ENCODE measurements around the gene ACOT11. TPM values are rescaled to one million over a fixed set of nuclear protein-coding genes. Genes with fewer than 3 reads are reported as not detected.
"Not testable (repeated sequence)": the region's sequence is repeated elsewhere in the genome, so short reads cannot be mapped to it uniquely, and the experiment has no call there.

The ACOT11 gene
- total RNA-seq, 1 donor from 2014 or later: 1.0 TPM

DNA sequence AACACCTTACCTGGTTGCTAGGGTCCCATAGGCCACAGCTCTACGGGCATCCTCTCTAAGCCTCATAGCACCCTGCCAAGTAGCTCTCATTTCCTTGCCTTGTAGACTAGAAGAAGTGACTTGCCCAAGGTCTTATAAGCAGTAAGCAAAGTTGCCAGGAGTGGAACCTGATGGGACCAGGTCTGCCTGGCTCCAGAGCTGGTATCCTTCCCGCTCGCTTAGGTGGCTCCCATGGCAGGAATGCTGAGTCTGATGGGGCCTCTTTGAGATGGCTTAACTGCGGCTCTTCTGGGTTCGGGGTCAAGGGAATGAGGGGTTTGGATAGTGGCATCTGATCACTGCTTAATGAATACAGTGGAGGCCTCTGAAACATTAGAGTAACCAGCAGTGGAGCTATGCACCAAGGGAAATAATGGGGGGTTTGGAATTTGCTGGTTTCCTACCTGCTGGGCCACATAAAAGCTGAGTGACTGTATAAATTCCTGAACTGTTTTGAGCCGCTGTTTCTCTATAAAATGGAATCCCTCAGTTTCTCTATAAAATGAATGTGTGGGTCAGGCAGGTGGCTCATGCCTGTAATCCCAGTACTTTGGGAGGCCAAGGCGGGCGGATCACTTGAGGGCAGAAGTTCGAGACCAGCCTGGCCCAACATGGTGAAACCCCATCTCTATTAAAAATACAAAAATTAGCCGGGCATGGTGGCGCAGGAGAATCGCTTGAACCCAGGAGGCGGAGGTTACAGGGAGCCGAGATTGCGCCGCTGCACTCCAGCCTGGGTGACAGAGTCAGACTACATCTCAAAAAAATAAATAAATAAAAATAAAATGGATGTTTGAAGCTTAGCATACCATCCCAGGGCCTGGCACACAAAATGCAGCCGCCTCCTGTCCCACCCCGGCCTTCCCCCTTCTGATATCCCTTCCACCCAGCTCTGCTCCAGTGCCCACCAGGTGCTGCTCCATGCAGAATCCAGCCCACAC lies 62.9 kb downstream of the ACOT11 start:
- DNase-seq: no peak

- no peak for DNase-seq
These were observed 63.6 kb downstream of the ACOT11 start for GRCh38 chr1:54611621-54612020.

GRCh38 chr1:54614024-54614423 lies 66.0 kb downstream of the ACOT11 start:
- DNase-seq: no peak

DNA sequence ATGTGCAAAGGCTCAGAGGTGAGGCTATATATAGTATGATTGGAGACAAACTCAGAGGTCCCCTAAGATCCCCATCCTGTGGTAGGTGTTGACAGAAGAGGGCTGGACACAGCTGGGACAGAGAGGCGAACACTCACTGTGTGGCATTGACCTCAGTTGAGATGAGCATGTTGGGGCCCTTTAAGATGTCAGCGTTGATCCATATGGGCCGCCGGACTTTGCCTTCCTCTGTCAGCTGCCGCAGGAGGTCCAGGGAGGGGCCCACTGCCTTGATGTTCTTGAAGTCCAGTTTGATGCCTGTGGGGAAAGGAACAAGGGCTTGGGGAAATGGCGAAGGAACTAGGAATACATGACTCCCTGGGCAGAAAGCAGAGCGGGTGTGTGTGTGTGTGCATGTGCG lies 66.5 kb downstream of the ACOT11 start:
- no peak for DNase-seq

DNA sequence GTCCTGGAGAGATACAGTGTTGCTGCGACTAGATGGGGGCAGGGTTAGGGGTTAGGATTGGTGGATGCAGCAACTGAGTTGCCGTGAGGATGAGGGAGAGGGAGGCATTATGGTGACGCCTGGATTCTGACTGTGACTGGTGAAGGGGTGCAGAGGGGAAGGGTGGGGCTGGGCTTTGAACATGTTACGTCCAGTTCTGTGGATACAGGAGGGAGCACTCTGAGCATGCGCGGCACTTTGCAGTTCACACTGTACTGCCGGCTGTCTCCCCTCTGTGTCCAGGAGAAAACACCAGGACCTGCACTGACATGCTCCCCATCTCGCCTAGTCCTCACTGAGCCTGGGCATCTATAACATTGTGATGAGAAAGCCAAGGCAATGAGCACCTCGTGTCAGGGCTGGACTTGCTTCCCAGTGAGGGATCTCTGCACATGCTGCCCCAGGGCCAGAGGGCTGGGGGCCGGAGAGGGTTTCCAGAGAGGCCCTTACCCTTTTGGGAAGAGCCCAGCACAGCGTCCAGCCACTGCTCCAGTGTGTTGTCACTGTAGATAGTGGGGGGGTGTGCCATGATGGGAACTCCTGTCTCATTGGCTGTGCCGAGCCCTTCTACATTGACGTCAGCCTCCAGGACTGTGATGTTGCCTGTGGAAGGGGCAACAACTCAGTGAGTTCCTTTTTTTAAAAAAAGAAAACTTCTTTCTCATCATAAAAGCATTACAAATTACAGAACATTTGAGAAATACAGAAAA lies 67.7 kb downstream of the ACOT11 start:
- no peak for DNase-seq

GRCh38 chr1:54619749-54620148 lies 71.7 kb downstream of the ACOT11 start:
- DNase-seq: no peak

- DNase-seq: no peak
These were observed 75.4 kb downstream of the ACOT11 start, which contains the start of gene FAM151A for GRCh38 chr1:54623216-54624007. Gene FAM151A, minus strand, starts transcription at chr1:54623525. Its CDS starts 130 bp downstream, at chr1:54623395.

GRCh38 chr1:54624466-54625464 lies 76.7 kb downstream of the ACOT11 start:
- no peak for DNase-seq

DNA sequence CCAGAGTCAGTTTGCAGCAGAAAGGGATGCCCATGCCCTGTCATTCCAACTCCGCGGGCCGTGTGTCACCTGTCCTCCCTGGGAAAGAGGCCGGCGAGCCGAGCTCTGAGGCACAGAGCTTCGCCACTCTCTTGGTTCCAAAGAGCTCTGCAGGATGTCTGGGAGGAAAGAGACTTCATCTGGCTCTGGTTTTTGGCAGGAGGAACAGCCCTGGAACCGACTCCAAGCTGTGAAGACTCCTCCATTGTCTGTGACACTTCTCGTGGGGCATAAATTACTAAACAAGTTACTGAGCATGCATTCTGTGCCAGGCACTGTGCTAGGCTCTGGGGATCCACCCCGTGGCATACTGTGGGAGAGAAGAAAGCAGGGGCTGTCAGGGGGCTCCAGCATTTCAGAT lies 79.2 kb downstream of the ACOT11 start:
- DNase-seq: no peak

- DNase-seq: not testable (repeated sequence)
These were observed 87.8 kb downstream of the ACOT11 start for GRCh38 chr1:54635804-54636203.

DNA sequence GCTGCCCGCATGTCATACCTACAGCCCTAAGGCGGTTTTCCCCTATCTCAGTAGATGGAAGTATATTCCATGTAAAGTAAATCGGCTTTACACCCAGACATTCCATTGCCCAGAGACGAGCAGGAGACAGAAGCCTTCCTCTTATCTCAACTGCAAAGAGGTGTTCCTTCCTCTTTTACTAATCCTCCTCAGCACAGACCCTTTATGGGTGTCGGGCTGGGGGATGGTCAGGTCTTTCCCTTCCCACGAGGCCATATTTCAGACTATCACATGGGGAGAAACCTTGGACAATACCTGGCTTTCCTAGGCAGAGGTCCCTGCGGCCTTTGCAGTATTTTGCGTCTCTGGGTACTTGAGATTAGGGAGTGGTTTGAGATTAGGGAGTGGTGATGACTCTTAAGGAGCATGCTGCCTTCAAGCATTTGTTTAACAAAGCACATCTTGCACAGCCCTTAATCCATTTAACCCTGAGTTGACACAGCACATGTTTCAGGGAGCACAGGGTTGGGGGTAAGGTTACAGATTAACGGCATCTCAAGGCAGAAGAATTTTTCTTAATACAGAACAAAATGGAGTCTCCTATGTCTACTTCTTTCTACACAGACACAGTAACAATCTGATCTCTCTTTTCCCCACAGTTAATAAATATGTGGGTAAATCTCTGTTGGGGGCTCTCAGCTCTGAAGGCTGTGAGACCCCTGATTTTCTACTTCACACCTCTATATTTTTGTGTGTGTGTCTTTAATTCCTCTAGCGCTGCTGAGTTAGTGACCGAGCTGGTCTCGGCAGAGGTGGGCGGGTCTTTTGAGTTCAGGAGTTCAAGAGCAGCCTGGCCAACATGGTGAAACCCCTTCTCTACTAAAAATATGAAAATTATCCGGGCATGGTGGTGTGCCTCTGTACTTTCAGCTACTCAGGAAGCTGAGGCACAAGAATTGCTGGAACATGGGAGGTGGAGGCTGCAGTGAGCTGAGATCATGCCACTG lies 88.7 kb downstream of the ACOT11 start:
- DNase-seq: not testable (repeated sequence)

DNA sequence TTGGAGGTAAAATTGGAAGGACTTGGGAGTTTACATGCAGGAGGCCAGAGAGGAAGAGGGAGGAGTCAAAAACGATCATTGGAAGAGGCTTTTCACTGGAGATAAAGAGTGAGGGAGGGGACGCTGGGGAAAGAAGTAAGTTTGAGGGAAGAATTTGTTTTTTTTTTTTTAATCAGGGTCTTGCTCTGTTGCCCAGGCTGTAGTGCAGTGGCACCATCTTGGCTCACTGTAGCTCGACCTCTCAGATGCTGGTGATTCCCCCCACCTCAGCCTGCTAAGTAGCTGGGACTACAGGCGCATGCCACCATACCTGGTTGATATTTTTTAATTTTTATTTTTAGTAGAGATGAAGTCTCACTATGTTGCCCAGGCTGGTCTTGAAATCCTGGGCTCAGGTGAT lies 92.3 kb downstream of the ACOT11 start:
- DNase-seq: no peak

- no peak for DNase-seq
These were observed 93.1 kb downstream of the ACOT11 start, which contains the start of gene MROH7 for GRCh38 chr1:54640863-54641836. Gene MROH7, plus strand, starts transcription at chr1:54641786. Its CDS starts 11,141 bp downstream, at chr1:54652927.

- no peak for DNase-seq
These were observed 95.7 kb downstream of the ACOT11 start for GRCh38 chr1:54643736-54644135.

DNA sequence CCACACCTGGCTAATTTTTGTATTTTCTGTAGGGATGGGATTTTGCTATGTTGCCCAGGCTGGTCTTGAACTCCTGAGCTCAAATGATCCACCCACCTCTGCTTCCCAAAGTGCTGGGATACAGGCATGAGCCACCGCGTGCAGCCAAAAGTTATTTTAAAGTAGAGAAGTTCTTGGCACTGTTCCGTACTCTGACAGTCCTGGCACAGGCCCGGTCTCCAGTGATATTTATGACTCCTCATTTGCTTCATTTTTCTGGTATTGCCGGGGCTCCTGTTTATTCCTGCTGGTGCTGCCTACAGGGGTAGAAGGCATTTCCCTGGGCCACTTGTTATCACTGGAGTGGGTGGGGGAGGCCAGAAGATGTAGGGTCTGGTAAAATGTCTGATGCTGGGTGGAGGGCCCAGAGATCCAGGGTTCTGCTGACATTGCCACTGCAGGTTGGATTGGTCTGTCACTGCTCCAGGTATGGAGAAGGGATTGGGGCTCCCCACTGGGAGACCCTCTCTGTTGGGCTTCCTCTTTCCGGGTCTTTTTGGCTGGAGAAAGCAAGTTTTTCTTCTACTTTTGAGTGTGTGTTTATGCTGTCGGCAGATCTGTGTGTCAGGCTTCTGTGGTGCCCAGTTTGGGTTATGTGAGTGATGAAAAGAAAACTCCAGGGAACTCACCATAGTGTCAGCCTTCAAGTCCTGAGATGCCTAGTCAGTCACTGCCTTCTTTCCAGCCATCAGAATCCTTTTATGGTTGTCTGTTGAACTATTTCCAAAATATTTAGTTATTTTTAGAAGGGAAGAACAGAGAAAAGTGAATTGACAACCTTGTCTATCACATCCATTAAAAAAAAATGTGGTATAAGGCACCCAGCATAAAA lies 98.0 kb downstream of the ACOT11 start:
- no peak for DNase-seq

GRCh38 chr1:54649130-54649898 lies 101.3 kb downstream of the ACOT11 start:
- DNase-seq: no peak

- no peak for DNase-seq
These were observed 101.9 kb downstream of the ACOT11 start for GRCh38 chr1:54649921-54650320.
